ENCODE results near the gene HTT. TPM values are rescaled to one million over a fixed set of nuclear protein-coding genes. Genes with fewer than 3 reads are reported as not detected.

Gene HTT
- total and polyA plus RNA-seq, 2 of the 8 experiments (the other 6 are each of a cell fraction or from before 2014, with no cell fraction given): 24.0 to 71.0 TPM

DNA sequence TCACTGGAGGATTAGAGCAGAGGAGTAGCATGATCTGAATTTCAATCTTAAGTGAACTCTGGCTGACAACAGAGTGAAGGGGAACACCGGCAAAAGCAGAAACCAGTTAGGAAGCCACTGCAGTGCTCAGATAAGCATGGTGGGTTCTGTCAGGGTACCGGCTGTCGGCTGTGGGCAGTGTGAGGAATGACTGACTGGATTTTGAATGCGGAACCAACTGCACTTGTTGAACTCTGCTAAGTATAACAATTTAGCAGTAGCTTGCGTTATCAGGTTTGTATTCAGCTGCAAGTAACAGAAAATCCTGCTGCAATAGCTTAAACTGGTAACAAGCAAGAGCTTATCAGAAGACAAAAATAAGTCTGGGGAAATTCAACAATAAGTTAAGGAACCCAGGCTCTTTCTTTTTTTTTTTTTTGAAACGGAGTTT lies 5.2 kb downstream of the HTT start (continued):
- TF ChIP-seq SAP30 (IDR thresholded peaks at IDR 0.05; ENCODE audit: insufficient read depth, insufficient replicate concordance, low read length): no peak
- TF ChIP-seq YY1 (IDR thresholded peaks at IDR 0.05; ENCODE audit: low read depth, low read length): no peak
- TF ChIP-seq GTF2F1 (IDR thresholded peaks at IDR 0.05; ENCODE audit: borderline replicate concordance, low read depth, low read length): no peak
- TF ChIP-seq CTBP2 (IDR thresholded peaks at IDR 0.05; ENCODE audit: borderline replicate concordance, insufficient read depth, insufficient read length, low read length): no peak
- no peak for TF ChIP-seq SIRT6 (IDR thresholded peaks at IDR 0.05; ENCODE audit: low read length)
